GM19193 (cell line): ENCODE results near the gene DIPK1B.

Experiments
- POLR2A ChIP-seq: IDR thresholded peaks from 4 replicates; pipeline ENCODE4 v1.6.1; 2011; ENCODE audit not compliant: insufficient read depth, insufficient read length; ENCODE audit errors: extremely low read depth

DIPK1B gene

GRCh38 chr9:136740971-136741882 lies 28.9 kb downstream of the DIPK1B start:
- no peak for TF ChIP-seq POLR2A

DNA sequence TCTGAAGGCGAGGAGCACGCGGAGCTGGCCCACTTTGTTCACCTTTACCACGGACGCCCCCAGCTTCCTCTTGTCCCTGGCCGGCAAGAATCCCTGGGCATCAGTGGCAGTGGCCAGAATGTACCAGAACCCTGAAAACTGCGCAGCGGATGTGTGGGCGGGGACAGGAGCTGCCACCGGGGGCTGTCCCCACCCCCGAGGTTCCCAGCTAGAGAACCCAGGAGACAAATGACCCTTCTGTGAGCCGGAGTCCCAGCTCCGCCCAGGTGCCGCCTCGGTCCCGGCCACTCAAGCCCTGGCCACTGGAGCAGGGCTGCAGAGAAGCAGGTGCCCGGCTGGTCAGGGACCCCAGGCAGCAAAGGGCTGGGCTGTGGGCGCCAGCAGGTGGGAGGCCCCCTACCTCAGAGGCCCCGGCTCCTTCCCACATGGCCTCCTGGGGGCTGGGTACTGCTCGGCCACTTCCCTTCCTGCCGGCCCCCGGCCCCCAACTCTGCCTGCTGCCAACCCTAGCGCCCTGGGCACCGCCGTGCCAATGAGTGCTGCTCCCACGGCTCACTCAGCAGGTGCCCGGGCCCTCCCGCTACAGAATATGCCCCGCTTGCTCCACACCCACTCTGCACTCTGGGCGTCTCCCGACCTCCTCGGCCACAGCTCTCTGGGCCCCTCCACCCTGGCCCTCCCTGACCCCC lies 29.7 kb downstream of the DIPK1B start:
- no peak for TF ChIP-seq POLR2A

GRCh38 chr9:136742591-136743391 lies 30.4 kb downstream of the DIPK1B start, which contains the start of gene LCN10:
TSS of gene LCN10 (minus strand) at chr9:136742940. CDS start at chr9:136742903, 37 bp downstream.
- TF ChIP-seq POLR2A, result no peak

- TF ChIP-seq POLR2A, result no peak
Observed at GRCh38 chr9:136743639-136744211, 31.4 kb downstream of the DIPK1B start.

DNA sequence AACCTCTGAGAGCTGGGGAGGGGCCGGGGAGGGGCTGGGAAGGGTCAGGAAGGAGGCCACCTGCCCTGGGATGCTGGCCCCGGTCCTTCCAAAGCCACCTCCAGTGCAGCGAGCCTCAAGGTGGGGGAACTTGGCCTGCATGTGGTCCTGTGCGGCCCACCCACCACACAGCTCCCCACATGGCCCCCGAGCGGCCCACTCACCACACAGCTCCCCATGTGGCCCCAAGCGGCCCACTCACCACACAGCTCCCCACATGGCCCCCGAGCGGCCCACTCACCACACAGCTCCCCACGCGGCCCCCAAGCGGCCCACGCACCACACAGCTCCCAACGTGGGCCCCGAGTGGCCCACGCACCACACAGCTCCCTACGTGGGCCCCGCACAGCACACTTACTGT lies 32.4 kb downstream of the DIPK1B start:
- TF ChIP-seq POLR2A, result no peak

DNA sequence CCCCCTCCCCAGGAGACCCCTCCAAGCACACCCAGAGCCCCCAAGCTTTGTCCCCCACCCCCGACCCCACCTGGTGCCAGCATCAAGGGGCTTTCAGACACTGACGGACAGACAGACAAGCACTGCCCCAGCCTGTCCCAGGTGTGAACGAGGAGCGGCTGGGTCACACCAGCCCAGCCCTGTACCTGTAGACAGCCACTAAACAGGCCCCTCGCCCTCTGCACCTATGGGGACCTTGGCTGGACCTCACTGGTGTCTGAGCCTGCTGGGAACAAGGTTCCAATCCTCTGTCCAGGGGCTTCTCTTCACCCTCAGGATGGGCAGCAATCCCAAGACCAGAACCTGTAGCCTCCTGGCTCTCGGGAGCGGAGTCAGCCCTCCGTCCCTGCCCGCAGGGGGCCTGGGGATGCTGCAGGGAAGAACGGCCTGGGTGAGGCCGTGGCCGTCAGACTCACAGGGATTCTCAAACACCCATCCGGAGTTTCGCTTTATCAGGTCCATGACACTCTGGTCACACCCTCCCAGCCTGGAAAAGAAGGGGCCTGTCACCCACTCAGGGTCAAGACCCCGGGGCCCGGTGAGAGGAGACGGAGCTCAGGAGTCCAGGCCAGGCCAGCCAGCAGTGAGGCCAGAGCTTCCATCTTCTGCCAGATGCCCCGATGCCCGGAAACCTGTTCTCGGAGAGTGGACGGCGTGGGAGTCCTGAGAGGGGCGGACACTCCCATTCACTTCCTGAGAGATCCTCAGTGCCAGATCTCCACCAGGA lies 33.2 kb downstream of the DIPK1B start:
- no peak for TF ChIP-seq POLR2A

DNA sequence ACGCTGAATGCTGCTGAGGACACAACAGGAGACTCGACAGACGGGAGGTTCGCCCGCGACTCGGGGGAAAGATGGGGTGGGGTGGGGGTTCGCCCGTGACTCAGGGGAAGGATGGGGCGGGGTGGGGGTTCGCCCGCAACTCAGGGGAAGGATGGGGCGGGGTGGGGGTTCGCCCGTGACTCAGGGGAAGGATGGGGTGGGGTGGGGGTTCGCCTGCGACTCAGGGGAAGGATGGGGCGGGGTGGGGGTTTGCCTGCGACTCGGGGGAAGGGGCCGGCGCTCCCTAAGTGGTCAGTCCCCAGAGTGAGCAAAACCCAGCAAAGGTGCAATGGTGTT lies 33.8 kb downstream of the DIPK1B start:
- TF ChIP-seq POLR2A, result no peak

DNA sequence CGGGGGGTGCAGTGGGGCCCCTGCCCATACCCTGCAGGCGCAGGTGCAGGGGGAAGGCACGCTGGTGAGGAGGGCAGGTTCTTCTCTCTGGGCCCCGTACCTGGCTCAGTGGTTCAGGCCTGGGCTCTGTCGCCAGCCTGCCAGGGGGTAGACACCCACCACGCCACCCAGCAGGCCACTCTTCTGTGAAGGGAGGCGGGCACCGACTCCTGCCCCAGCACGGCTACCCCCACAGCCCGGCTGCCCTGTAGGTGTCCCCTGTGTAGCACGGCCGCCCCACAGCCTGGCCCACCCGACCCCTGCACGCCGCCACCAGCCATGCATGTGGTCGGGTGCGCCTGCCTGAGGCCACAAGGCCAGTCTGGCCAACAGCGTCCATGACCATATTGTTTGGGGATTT lies 34.2 kb downstream of the DIPK1B start:
- TF ChIP-seq POLR2A, result no peak

DNA sequence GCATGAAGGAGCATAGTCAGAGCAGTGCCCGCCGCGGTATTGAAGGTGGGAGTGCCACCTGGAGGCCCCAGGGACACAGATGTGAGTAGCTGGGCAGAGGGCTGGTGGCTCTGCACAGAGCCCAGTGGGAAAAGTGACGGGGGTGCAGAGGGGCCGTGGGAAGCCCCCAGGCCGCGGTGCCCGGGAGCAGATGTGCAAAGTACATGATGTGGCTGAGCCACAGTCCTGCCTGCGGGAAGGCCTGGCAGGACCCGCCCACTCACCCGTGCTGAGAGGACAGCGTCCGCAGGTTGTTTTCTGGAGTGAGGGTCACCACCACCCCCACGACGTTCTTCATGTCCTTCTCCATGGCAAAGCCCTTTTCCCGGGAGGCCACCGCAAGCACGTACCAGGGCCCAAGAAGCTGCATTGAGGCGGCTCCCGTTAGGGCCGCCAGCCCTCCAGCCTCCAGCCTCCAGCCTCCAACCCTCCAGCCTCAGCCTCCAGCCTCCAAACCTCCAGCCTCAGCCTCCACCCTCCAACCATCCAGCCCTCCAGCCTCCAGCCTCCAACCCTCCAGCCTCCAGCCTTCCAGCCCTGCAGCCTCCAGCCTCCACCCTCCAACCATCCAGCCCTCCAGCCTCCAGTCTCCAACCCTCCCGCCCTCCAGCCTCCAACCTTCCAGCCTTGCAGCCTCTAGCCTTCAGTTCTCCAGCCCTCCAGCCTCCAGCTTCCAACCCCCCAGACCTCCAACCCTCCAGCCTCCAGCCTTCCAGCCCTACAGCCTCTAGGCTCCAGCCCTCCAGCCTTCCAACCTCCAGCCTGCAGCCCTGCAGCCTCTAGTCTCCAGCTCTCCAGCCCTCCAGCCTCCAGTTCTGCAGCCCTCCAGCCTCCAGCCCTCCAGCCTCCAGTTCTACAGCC lies 35.0 kb downstream of the DIPK1B start:
- TF ChIP-seq POLR2A, result no peak

GRCh38 chr9:136748201-136748600 lies 35.8 kb downstream of the DIPK1B start, which contains the start of gene LCN6:
TSS of gene LCN6 (minus strand) at chr9:136748525. CDS start at chr9:136748483, 42 bp downstream.
- TF ChIP-seq POLR2A, result no peak

DNA sequence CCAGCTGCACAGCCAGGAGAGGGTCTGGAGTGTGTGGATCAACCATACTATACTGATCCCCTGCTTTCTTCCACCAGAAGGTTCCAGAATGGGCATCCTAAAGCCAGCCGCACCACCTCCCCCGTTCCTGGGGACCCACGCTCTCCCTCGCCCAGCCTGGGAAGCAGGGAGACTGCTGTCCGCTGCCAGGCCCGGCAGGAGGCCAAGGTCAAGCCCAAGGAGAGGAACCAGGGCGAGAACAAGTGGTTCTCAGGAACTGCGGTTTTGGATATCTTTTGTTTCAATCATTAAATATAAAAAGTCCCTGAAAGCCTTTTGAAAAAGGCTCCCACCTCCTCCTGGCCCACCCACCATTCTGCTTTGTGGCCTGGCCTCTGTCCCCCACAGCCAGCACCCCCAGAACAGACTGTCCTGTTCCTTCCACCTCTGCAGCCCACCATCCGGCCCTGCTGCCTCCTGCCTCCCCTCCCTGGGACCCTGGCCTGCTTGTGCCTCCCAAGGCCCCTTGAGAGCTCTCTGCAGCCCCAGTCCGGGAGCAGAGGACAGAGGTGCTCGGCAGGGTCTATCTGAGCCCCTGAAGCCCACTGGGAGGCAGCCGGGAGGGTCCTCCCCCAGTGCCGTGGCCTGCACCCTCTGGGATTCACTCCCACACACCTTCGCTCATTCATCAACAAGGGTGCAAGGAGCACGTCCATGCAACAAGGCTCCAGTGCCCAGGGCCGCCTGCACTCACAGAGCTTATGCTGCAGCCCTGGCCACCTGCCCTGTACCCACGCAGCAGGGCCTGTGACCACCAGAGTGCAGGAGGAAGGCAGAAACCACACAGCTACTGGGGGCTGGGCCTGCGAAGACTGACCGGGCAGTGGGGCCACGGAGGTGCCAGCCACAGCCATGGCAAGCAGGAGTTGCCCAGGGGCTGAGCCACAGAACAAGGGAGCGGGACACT lies 36.6 kb downstream of the DIPK1B start:
- no peak for TF ChIP-seq POLR2A

DNA sequence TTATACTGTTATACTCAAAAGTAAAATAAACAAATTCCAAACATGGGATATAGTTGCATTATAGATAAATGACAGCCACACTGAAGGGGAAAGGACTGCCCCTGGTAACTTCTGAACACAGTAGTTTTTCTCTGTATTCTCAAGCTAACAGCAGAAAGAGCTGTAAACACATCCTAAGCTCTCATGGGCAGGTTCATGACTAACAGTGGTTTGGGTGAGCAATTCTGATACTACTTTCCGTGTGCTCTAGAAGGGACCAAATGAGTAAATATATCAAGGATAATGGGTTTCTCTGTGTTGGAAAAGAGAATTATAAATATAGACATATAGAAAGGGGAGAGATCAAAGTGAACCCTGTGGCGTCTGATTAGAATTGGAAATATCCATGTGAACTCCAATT lies 38.2 kb downstream of the DIPK1B start:
- no peak for TF ChIP-seq POLR2A
